ENCODE measurements around the gene KIF18A.

DNA sequence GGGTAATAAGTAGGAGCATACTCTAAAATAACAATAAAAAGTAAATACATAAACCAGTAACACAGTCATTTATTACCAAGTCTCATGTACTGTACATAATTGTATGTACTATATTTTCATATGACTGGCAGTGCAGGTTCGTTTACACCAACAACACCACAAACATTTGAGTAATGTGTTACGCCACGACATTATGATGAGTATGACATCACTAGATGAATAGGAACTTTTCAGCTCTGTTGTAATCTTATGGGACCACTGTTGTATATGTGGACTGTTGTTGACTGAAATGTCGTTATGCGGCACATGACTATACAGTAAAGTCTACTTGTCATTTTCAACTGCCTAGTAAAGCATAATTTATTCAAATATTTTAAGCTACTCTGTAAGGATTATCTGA, 18.6 kb downstream of the KIF18A start:
- TF ChIP-seq GABPA (IDR thresholded peaks at IDR 0.05; ENCODE audit: borderline replicate concordance, insufficient read depth, low read length), result no peak
- TF ChIP-seq RFX5 (IDR thresholded peaks at IDR 0.05; ENCODE audit: borderline replicate concordance, low read depth, low read length), result no peak
- TF ChIP-seq KDM1A (IDR thresholded peaks at IDR 0.05; ENCODE audit: borderline replicate concordance, low read length), result no peak
- TF ChIP-seq, protein P1, sequence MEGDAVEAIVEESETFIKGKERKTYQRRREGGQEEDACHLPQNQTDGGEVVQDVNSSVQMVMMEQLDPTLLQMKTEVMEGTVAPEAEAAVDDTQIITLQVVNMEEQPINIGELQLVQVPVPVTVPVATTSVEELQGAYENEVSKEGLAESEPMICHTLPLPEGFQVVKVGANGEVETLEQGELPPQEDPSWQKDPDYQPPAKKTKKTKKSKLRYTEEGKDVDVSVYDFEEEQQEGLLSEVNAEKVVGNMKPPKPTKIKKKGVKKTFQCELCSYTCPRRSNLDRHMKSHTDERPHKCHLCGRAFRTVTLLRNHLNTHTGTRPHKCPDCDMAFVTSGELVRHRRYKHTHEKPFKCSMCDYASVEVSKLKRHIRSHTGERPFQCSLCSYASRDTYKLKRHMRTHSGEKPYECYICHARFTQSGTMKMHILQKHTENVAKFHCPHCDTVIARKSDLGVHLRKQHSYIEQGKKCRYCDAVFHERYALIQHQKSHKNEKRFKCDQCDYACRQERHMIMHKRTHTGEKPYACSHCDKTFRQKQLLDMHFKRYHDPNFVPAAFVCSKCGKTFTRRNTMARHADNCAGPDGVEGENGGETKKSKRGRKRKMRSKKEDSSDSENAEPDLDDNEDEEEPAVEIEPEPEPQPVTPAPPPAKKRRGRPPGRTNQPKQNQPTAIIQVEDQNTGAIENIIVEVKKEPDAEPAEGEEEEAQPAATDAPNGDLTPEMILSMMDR (IDR thresholded peaks at IDR 0.05; ENCODE audit: control extremely low read depth in 1 of 3, insufficient read depth in 1 of 3, low read depth in 1 of 3, low read length in 3 of 3), result no peak
- no peak for TF ChIP-seq BRCA1 (IDR thresholded peaks at IDR 0.05; ENCODE audit: low read depth, low read length)
- TF ChIP-seq POLR2A (IDR thresholded peaks at IDR 0.05; ENCODE audit: control extremely low read depth in 1 of 2, low read depth in 2 of 2, low read length in 2 of 2), result no peak
- no peak for TF ChIP-seq YY1 (IDR thresholded peaks at IDR 0.05; ENCODE audit: low read depth, low read length)
- TF ChIP-seq HDAC2 (IDR thresholded peaks at IDR 0.05; ENCODE audit: borderline replicate concordance in 1 of 2, low read depth in 2 of 2, low read length in 2 of 2), result no peak
- TF ChIP-seq, protein P2, sequence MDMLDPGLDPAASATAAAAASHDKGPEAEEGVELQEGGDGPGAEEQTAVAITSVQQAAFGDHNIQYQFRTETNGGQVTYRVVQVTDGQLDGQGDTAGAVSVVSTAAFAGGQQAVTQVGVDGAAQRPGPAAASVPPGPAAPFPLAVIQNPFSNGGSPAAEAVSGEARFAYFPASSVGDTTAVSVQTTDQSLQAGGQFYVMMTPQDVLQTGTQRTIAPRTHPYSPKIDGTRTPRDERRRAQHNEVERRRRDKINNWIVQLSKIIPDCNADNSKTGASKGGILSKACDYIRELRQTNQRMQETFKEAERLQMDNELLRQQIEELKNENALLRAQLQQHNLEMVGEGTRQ (IDR thresholded peaks at IDR 0.05; ENCODE audit: low read length), result no peak
- TF ChIP-seq KDM5A (IDR thresholded peaks at IDR 0.05; ENCODE audit: low read length), result no peak
